Iris pigment epithelial cell (primary cell): ENCODE results near the gene MDFI.

Experiments used
- DNase-seq: peaks from one replicate; pipeline ENCODE4 v3.0.0-alpha.2; 2011; ENCODE audit warnings: low read depth

The MDFI gene

GRCh38 chr6:41634657-41635056 lies 3.6 kb upstream of the MDFI start:
- DNase-seq: peak; percentile 31

- no peak for DNase-seq
These were observed 2.9 kb upstream of the MDFI start for GRCh38 chr6:41635365-41635764.

GRCh38 chr6:41636833-41637193 lies 1.5 kb upstream of the MDFI start:
- DNase-seq: peak; percentile 18

- DNase-seq: no peak
These were observed 870 bp upstream of the MDFI start for GRCh38 chr6:41637194-41638001.

GRCh38 chr6:41638935-41639808 lies 904 bp downstream of the MDFI start:
- peak; percentile 69 for DNase-seq

- DNase-seq: peak; percentile 27
These were observed 1.6 kb downstream of the MDFI start for GRCh38 chr6:41639809-41640371.

- no peak for DNase-seq
These were observed 2.2 kb downstream of the MDFI start for GRCh38 chr6:41640426-41640825.

GRCh38 chr6:41641352-41641925 lies 3.2 kb downstream of the MDFI start:
- no peak for DNase-seq

- no peak for DNase-seq
These were observed 4.1 kb downstream of the MDFI start for GRCh38 chr6:41642090-41642959.

- no peak for DNase-seq
These were observed 5.0 kb downstream of the MDFI start for GRCh38 chr6:41642960-41643898.

GRCh38 chr6:41643899-41644269 lies 5.6 kb downstream of the MDFI start:
- no peak for DNase-seq

GRCh38 chr6:41644297-41644879 lies 6.1 kb downstream of the MDFI start:
- DNase-seq: no peak

GRCh38 chr6:41645007-41645618 lies 6.8 kb downstream of the MDFI start:
- no peak for DNase-seq

GRCh38 chr6:41646026-41646795 lies 7.9 kb downstream of the MDFI start:
- DNase-seq: no peak

GRCh38 chr6:41647061-41647511 lies 8.8 kb downstream of the MDFI start:
- DNase-seq: peak; percentile 14

GRCh38 chr6:41648070-41648585 lies 9.9 kb downstream of the MDFI start:
- DNase-seq: no peak

GRCh38 chr6:41648921-41649320 lies 10.7 kb downstream of the MDFI start:
- no peak for DNase-seq

GRCh38 chr6:41649596-41649995 lies 11.3 kb downstream of the MDFI start:
- DNase-seq: no peak

GRCh38 chr6:41650120-41650519 lies 11.9 kb downstream of the MDFI start:
- DNase-seq: no peak
